ENCODE data around the gene EN2.
A peak's percentile ranks its signal among the peaks of the same experiment; 100 is the strongest.

Gene EN2

GRCh38 chr7:155488483-155489127, 30.7 kb downstream of the EN2 start:
- DNase-seq = no peak

GRCh38 chr7:155489158-155489840, 31.4 kb downstream of the EN2 start:
- no peak for DNase-seq

- DNase-seq = no peak
These were observed 32.1 kb downstream of the EN2 start for GRCh38 chr7:155489862-155490696.

GRCh38 chr7:155490697-155491628, 33.0 kb downstream of the EN2 start:
- DNase-seq = peak in 2 of 5 experiments; percentile 19 to 35

GRCh38 chr7:155491812-155492211, 33.9 kb downstream of the EN2 start:
- no peak for DNase-seq

GRCh38 chr7:155493744-155494538, 36.0 kb downstream of the EN2 start:
- DNase-seq = no peak

- DNase-seq = no peak
These were observed 36.6 kb downstream of the EN2 start for GRCh38 chr7:155494551-155494950.

GRCh38 chr7:155495440-155496248, 37.7 kb downstream of the EN2 start:
- no peak for DNase-seq

GRCh38 chr7:155496267-155497005, 38.5 kb downstream of the EN2 start:
- no peak for DNase-seq

GRCh38 chr7:155497149-155497901, 39.4 kb downstream of the EN2 start:
- DNase-seq = no peak

- no peak for DNase-seq
These were observed 47.5 kb downstream of the EN2 start for GRCh38 chr7:155505422-155505793.

GRCh38 chr7:155506854-155507337, 49.0 kb downstream of the EN2 start:
- DNase-seq = peak in 1 of 5 experiments; percentile 53

GRCh38 chr7:155507576-155507975, 49.6 kb downstream of the EN2 start:
- no peak for DNase-seq

GRCh38 chr7:155508376-155509358, 50.7 kb downstream of the EN2 start:
- no peak for DNase-seq

GRCh38 chr7:155509359-155509724, 51.4 kb downstream of the EN2 start:
- no peak for DNase-seq

- peak in 1 of 5 experiments; percentile 20 for DNase-seq
These were observed 52.0 kb downstream of the EN2 start for GRCh38 chr7:155509725-155510551.
